Gastrocnemius medialis (tissue), 4 donors: ENCODE measurements around the gene PHETA2. TPM values are rescaled to one million over a fixed set of nuclear protein-coding genes. Genes with fewer than 3 reads are reported as not detected.
A peak's percentile ranks its signal among the peaks of the same experiment; 100 is the strongest.

Experiments used
- ATAC-seq, 2 donors: fragments of 150-250 bp; one replicate each; pipeline ENCODE4 v1.9.1; 2016
- DNase-seq, 2 donors: peaks; one replicate each; pipeline ENCODE4 v3.0.0-alpha.2; 2019
- H3K27ac ChIP-seq, 4 donors: fragments of 200-600 bp; sonication (generic); 1 replicate in 1 of 4; 2 replicates in 3 of 4; pipeline ENCODE4 v1.5.1; 2016 to 2018; ENCODE audit warnings: mild to moderate bottlenecking in 2 of 4, moderate library complexity in 1 of 4
- H3K27me3 ChIP-seq, 3 donors: fragments of 200-600 bp; sonication (generic) in 2 of 3; 1 replicate in 1 of 3; 2 replicates in 2 of 3; pipeline versions ENCODE4 v1.5.1 to v1.6.0; 2016 to 2019; ENCODE audit warnings: mild to moderate bottlenecking in 1 of 3, moderate library complexity in 1 of 3
- H3K36me3 ChIP-seq, 2 donors: fragments of 200-600 bp; sonication (generic) in 1 of 2; one replicate each; pipeline ENCODE4 v1.5.1; 2017 to 2018
- H3K4me1 ChIP-seq, 2 donors: fragments of 200-600 bp; sonication (generic) in 1 of 2; one replicate each; pipeline ENCODE4 v1.5.1; 2016 to 2017; ENCODE audit warnings: mild to moderate bottlenecking in 2 of 2
- H3K4me3 ChIP-seq, 4 donors: fragments of 200-600 bp; sonication (generic) in 3 of 4; 1 replicate in 1 of 4; 2 replicates in 3 of 4; pipeline ENCODE4 v1.5.1; 2016 to 2019; ENCODE audit warnings: mild to moderate bottlenecking in 2 of 4
- H3K9me3 ChIP-seq, 3 donors: fragments of 200-600 bp; sonication (generic) in 2 of 3; 1 replicate in 1 of 3; 2 replicates in 2 of 3; pipeline ENCODE4 v1.5.1; 2016 to 2019
- POLR2A ChIP-seq, 2 donors: fragments of 450-650 bp; IDR thresholded peaks; one replicate each; pipeline ENCODE4 v1.6.1; 2017; ENCODE audit warnings: antibody characterized with exemption in 2 of 2, mild to moderate bottlenecking in 2 of 2, moderate library complexity in 2 of 2
- in situ Hi-C, 4 donors: fragments of 200-750 bp; cut with MboI; loops; one replicate each; pipeline versions ENCODE4 v1.15.0 to v1.8.0; 2017; ENCODE audit warnings: low sequenced_read_pairs in 4 of 4
- intact Hi-C: fragments of 100-400 bp; cut with DNase I; formaldehyde crosslinking; loops from one replicate; pipeline ENCODE4 v1.15.1; 2023; ENCODE audit warnings: low total_unique reads
- total RNA-seq, 4 donors: library from RNA; depleted of rRNA; stranded (reverse); fragments of >200 nt; gene quantifications; one replicate each; pipeline versions ENCODE4 v1.1.0 to v1.2.3, GENCODE V29; 2016
- TF ChIP-seq, protein P1 (sequence below), 5 experiments: fragments of 450-650 bp in 3 of 5; fragments of 200-600 bp in 2 of 5; sonication (generic) in 2 of 5; IDR thresholded peaks in 4 of 5; conservative IDR thresholded peaks in 1 of 5; 1 replicate in 4 of 5; 2 replicates in 1 of 5; pipeline ENCODE4 v1.5.1; 2016 to 2019; ENCODE audit warnings: antibody characterized with exemption in 5 of 5, mild to moderate bottlenecking in 3 of 5, moderate library complexity in 3 of 5

The PHETA2 gene, protein sequence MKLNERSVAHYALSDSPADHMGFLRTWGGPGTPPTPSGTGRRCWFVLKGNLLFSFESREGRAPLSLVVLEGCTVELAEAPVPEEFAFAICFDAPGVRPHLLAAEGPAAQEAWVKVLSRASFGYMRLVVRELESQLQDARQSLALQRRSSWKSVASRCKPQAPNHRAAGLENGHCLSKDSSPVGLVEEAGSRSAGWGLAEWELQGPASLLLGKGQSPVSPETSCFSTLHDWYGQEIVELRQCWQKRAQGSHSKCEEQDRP
- total RNA-seq, result 1 to 10 TPM; 1.8 to 3.1 (median 2.1) TPM

DNA sequence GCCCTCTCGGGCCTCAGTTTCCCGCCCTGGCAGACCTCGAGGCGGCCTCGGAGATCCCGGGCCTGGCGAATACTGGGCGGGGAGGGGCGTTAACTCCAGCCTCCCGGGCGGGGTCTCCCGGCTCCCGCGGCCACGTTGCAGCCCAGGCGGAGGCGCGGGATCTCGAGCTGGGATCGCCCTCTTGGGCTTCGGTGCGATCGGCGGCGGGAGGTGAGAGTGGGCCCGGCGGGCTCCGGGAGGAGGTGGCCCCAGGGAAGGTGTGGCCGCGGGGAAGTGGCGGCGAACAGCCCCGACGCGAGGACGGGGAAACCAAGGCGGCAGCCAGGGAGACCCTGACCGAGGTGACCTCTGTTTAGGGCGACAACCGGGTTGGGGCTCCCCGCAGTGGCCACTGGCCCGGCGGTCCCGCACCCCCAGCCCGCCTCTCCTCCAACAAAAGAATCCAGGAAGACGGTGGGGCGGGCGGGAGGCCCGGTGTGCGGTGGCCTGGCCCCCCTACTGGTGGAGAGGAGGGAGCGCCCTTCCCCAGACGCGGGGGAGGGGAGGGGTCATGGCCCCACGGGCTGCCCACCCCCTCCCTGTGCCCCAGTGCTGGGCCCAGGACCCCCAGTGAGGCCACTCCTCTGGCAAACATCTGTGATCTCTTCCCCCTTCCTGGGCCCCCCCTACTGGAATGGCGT is at the start of gene PHETA2:
PHETA2 (plus strand) TSS at position 117 of the 680 bp plus-strand sequence. CDS start 3,046 bp downstream, outside the sequence.
- Histone ChIP-seq H3K4me1 (peaks cover 21 to 40% of the 10 kb centered on the region in 2 donors), H3K9me3 (no peaks in the 10 kb centered on the region), H3K36me3 (no peaks in the 10 kb centered on the region), H3K27me3 (no peaks in the 10 kb centered on the region), H3K27ac (peak within 1 kb of the TSS; percentile 68 to 84 (median 80)), H3K4me3 (peak within 1 kb of the TSS; percentile 57 to 75 (median 70))
- ATAC-seq (no peak), DNase-seq (no peak)
- no peak for TF ChIP-seq POLR2A (IDR thresholded peaks at IDR 0.05)
- TF ChIP-seq, protein P1, sequence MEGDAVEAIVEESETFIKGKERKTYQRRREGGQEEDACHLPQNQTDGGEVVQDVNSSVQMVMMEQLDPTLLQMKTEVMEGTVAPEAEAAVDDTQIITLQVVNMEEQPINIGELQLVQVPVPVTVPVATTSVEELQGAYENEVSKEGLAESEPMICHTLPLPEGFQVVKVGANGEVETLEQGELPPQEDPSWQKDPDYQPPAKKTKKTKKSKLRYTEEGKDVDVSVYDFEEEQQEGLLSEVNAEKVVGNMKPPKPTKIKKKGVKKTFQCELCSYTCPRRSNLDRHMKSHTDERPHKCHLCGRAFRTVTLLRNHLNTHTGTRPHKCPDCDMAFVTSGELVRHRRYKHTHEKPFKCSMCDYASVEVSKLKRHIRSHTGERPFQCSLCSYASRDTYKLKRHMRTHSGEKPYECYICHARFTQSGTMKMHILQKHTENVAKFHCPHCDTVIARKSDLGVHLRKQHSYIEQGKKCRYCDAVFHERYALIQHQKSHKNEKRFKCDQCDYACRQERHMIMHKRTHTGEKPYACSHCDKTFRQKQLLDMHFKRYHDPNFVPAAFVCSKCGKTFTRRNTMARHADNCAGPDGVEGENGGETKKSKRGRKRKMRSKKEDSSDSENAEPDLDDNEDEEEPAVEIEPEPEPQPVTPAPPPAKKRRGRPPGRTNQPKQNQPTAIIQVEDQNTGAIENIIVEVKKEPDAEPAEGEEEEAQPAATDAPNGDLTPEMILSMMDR (IDR thresholded peaks at IDR 0.05 in 4 of 5, conservative IDR thresholded peaks at IDR 0.05 in 1 of 5), result peak in 3 of 5 experiments; percentile 38 to 43 (median 41)
- intact Hi-C loops, result loop anchor here (5.0 to 10.0 kb wide), 2 partner anchors 293 to 979 kb away; partner anchors contain the start of gene EP300
- in situ Hi-C loops, result no loop called here

DNA sequence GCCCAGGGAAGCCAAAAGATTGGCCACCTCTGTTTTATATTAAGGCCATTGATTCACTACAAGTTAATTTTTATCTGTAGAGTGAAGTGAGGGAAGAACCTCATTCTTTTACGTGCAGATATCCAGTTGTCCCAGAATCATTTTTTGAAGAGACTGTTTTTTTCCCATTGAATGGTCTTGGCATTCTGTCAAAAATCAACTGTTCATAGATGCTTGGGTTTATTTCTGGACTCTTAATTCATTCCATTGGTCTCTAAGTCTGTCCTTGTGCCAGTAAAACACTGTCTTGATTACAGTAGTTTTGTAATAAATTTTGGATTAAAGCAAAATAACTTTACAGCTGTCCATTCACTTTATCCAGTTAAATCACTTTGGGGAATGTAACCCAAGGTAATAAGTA is 48.6 kb upstream of the PHETA2 start:
- DNase-seq, result no peak
- Histone ChIP-seq H3K4me3 (no peak overlapping the region), H3K27me3 (peaks cover 0 to 3% (median 0%) of the 10 kb centered on the region in 3 donors), H3K4me1 (no peaks in the 10 kb centered on the region), H3K9me3 (no peaks in the 10 kb centered on the region), H3K27ac (no peak overlapping the region), H3K36me3 (no peaks in the 10 kb centered on the region)
- TF ChIP-seq POLR2A (IDR thresholded peaks at IDR 0.05), result no peak
- TF ChIP-seq, protein P1 (IDR thresholded peaks at IDR 0.05 in 4 of 5, conservative IDR thresholded peaks at IDR 0.05 in 1 of 5), result no peak
- no peak for ATAC-seq
- in situ Hi-C loops, result no loop called here
- intact Hi-C loops, result no loop called here

DNA sequence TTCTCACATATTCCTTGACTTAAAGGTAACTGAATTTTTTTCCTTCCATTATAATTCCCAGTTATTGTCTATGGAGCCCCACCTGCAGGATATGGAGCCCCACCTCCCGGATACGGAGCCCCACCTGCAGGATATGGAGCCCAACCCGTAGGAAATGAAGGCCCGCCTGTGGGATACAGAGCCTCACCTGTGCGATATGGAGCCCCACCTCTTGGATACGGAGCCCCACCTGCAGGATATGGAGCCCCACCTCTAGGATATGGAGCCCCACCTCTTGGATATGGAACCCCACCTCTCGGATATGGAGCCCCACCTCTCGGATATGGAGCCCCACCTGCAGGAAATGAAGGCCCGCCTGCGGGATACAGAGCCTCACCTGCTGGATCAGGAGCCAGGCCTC is 47.3 kb upstream of the PHETA2 start:
- ATAC-seq, result no peak
- Histone ChIP-seq H3K4me3 (no peak overlapping the region), H3K9me3 (no peaks in the 10 kb centered on the region), H3K27me3 (peaks cover 0 to 3% (median 0%) of the 10 kb centered on the region in 3 donors), H3K27ac (no peak overlapping the region), H3K4me1 (no peaks in the 10 kb centered on the region), H3K36me3 (no peaks in the 10 kb centered on the region)
- intact Hi-C loops (no loop called here), in situ Hi-C loops (no loop called here)
- DNase-seq, result no peak
- no peak for TF ChIP-seq POLR2A (IDR thresholded peaks at IDR 0.05)
- TF ChIP-seq, protein P1 (IDR thresholded peaks at IDR 0.05 in 4 of 5, conservative IDR thresholded peaks at IDR 0.05 in 1 of 5), result no peak

DNA sequence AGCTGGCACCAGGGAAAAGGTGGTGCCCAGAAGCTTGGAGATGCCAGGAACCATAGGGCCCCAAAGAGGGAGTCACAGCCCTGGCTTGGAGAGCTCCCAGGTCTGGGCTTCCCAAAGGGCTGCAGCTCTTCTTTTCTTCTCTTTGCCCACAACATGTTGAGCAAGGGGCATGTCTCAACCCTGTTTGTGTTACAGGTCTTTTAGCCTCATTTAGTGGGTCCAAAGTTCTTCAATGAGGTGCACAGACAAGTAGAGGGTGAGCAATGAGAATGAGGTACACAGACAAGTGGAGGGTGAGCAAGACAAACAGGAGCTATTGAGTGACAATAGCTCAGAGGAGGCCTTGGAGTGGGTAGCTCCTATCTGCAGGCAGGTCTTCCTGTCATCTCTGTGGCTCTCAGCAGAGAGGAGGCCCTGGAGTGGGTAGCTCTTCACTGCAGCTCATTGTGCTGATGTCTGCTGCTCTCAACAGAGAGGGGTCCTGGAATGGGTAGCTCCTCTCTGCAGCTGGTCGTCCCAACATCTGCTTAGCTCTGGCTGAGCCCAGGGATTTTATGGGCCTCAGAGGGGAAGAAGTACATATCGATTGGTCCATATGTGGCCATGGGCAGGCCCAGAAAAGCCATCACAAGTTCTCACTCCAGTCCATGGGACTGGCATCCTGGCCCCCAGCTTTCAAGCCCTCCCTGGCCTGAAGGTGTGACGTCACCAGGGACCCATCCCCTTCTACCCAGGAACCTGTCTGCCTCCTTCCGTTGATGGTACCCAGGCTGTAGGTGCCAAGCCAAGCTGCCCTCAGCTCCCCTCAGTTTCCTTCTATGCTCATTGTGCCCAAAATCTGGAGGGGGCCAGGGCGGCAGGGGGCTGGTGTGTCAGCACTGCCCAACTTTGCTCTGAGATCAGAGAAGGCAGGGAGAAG is 40.5 kb upstream of the PHETA2 start:
- intact Hi-C loops (no loop called here), in situ Hi-C loops (no loop called here)
- Histone ChIP-seq H3K9me3 (no peaks in the 10 kb centered on the region), H3K27ac (no peak overlapping the region), H3K27me3 (no peaks in the 10 kb centered on the region), H3K4me3 (no peak overlapping the region), H3K36me3 (no peaks in the 10 kb centered on the region), H3K4me1 (no peaks in the 10 kb centered on the region)
- no peak for ATAC-seq
- TF ChIP-seq POLR2A (IDR thresholded peaks at IDR 0.05), result no peak
- TF ChIP-seq, protein P1 (IDR thresholded peaks at IDR 0.05 in 4 of 5, conservative IDR thresholded peaks at IDR 0.05 in 1 of 5), result no peak
- no peak for DNase-seq
